HUES64 (cell line): ENCODE measurements around the gene CYB5R4.

Source experiments
- H3K27ac ChIP-seq: 2 replicates; pipeline ENCODE4 v1.7.0; 2013; ENCODE audit warnings: low read depth, low read length, inconsistent platforms
- H3K27me3 ChIP-seq: 2 replicates; pipeline ENCODE4 v1.6.1; 2013; ENCODE audit warnings: mild to moderate bottlenecking, low read length; ENCODE audit not compliant: insufficient read depth
- H3K36me3 ChIP-seq: 2 replicates; pipeline ENCODE4 v1.6.1; 2013; ENCODE audit warnings: mild to moderate bottlenecking, low read length; ENCODE audit not compliant: insufficient read depth
- H3K4me1 ChIP-seq: 2 replicates; pipeline ENCODE4 v1.6.1; 2013; ENCODE audit warnings: mild to moderate bottlenecking, low read length, moderate library complexity; ENCODE audit not compliant: insufficient read depth
- H3K4me3 ChIP-seq: 2 replicates; pipeline ENCODE4 v1.5.1; 2013; ENCODE audit warnings: mild to moderate bottlenecking, low read length, moderate library complexity
- H3K9ac ChIP-seq: 2 replicates; pipeline ENCODE4 v1.6.1; 2013; ENCODE audit warnings: mild to moderate bottlenecking, low read depth, low read length
- H3K9me3 ChIP-seq: 2 replicates; pipeline ENCODE4 v1.6.1; 2013; ENCODE audit warnings: low read depth, low read length; ENCODE audit not compliant: insufficient read depth
- WGBS: fragments of 150-250, 120-280 bp; methylation state at CpG from one replicate; pipeline ENCODE4 v1.1.7; 2013; ENCODE audit warnings: missing lambda C conversion rate; 5-methylcytosine and 5-hydroxymethylcytosine counted together

CYB5R4 gene

DNA sequence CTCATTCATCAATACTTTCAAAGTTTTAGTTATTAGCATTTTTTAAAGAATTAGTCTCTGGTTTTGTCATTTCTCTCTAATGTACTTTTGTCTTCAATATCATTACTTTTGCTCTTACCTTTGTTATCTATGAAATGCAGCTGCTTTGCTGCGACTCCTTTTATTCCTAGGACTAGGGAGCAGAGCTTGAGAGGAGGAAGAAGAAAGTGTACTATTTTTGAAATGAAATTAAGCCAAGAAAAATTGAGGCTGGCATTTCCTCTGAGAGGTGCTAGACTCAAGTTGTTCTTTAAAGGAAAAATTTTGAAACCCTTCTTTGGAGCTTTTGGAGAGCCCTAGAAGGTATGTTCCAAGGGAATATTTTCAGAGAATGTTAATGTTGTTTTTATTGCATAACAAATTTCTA lies 125.8 kb downstream of the CYB5R4 start:
- peaks cover 6% of the 10 kb centered on the region; the same call in 1 of the 2 replicates for H3K9me3 ChIP-seq
- H3K27me3 ChIP-seq, result no peaks in the 10 kb centered on the region
- no peak overlapping the region for H3K4me3 ChIP-seq
- H3K9ac ChIP-seq, result no peak overlapping the region
- 96% methylated on average over 1 of the region's 1 CpG for WGBS
- no peaks in the 10 kb centered on the region for H3K4me1 ChIP-seq
- no peaks in the 10 kb centered on the region for H3K36me3 ChIP-seq
- H3K27ac ChIP-seq, result no peak overlapping the region

GRCh38 chr6:83985715-83986114 lies 126.2 kb downstream of the CYB5R4 start:
- Histone ChIP-seq H3K9ac (no peak overlapping the region), H3K9me3 (peaks cover 4% of the 10 kb centered on the region; the same call in 1 of the 2 replicates), H3K27me3 (no peaks in the 10 kb centered on the region), H3K27ac (no peak overlapping the region), H3K36me3 (no peaks in the 10 kb centered on the region), H3K4me3 (no peak overlapping the region), H3K4me1 (no peaks in the 10 kb centered on the region)

- Histone ChIP-seq H3K36me3 (no peaks in the 10 kb centered on the region), H3K9ac (no peak overlapping the region), H3K4me1 (no peaks in the 10 kb centered on the region; the same call in 1 of the 2 replicates), H3K27ac (no peak overlapping the region), H3K27me3 (no peaks in the 10 kb centered on the region), H3K9me3 (no peaks in the 10 kb centered on the region; the same call in 1 of the 2 replicates), H3K4me3 (no peak overlapping the region)
Observed at GRCh38 chr6:83998021-83998584, 138.6 kb downstream of the CYB5R4 start.

GRCh38 chr6:84001119-84001518 lies 141.6 kb downstream of the CYB5R4 start:
- H3K9ac ChIP-seq, result no peak overlapping the region
- H3K9me3 ChIP-seq, result no peaks in the 10 kb centered on the region; the same call in 1 of the 2 replicates
- no peak overlapping the region for H3K4me3 ChIP-seq
- H3K27ac ChIP-seq, result no peak overlapping the region
- no peaks in the 10 kb centered on the region for H3K27me3 ChIP-seq
- WGBS, result 92% methylated on average over 3 of the region's 3 CpGs
- no peaks in the 10 kb centered on the region; the same call in 1 of the 2 replicates for H3K4me1 ChIP-seq
- H3K36me3 ChIP-seq, result no peaks in the 10 kb centered on the region

DNA sequence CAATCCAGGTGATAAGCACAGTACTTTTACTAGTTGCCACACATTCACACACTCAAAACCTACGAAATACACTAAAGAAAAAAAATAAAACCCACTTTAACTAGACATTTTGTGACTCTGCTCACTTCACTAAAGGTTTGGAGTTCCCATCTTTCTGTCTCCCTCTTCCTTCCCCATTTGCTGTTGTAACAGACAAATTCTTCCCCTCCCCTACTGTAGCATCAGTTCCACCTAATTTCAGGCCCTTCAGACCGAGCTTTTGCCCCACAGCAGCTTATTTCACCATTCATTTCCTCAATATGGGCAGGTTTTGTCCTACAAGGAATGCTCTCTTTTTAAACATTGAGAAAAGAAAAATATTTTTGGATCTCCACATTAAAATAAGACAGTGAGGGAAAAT lies 142.7 kb downstream of the CYB5R4 start:
- no peak overlapping the region for H3K4me3 ChIP-seq
- H3K9me3 ChIP-seq, result no peaks in the 10 kb centered on the region
- H3K4me1 ChIP-seq, result no peaks in the 10 kb centered on the region; the same call in 1 of the 2 replicates
- WGBS, result 91% methylated on average over 2 of the region's 2 CpGs
- no peak overlapping the region for H3K27ac ChIP-seq
- no peak overlapping the region for H3K9ac ChIP-seq
- no peaks in the 10 kb centered on the region for H3K36me3 ChIP-seq
- H3K27me3 ChIP-seq, result no peaks in the 10 kb centered on the region

GRCh38 chr6:84003131-84003530 lies 143.6 kb downstream of the CYB5R4 start:
- Histone ChIP-seq H3K27me3 (no peaks in the 10 kb centered on the region), H3K9me3 (no peaks in the 10 kb centered on the region), H3K9ac (no peak overlapping the region), H3K27ac (no peak overlapping the region), H3K4me3 (no peak overlapping the region), H3K4me1 (no peaks in the 10 kb centered on the region; the same call in 1 of the 2 replicates), H3K36me3 (no peaks in the 10 kb centered on the region)
- 95% methylated on average over 1 of the region's 1 CpG for WGBS

DNA sequence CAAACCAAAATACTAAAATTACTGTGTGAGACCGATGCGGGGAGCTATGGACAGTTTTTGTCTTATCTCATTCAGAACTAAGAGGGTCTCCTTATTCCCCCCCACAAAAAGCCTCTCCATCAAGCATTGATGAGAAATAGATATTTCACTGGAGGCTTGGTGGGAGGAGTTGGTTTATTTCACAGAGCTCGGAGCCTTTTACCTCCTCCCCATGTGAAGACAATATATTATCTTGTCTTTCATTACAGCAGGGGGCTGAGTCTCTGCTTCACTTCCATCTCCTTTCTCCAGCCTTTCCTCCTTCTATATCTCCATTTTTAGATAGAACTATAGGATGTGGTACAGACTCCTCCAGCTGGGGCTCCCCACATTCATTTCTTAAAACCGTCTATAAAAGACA lies 144.2 kb downstream of the CYB5R4 start:
- WGBS, result 100% methylated on average over 1 of the region's 4 CpGs
- no peak overlapping the region for H3K9ac ChIP-seq
- no peaks in the 10 kb centered on the region; the same call in 1 of the 2 replicates for H3K4me1 ChIP-seq
- H3K27me3 ChIP-seq, result no peaks in the 10 kb centered on the region
- no peak overlapping the region for H3K27ac ChIP-seq
- H3K4me3 ChIP-seq, result no peak overlapping the region
- no peaks in the 10 kb centered on the region for H3K9me3 ChIP-seq
- no peaks in the 10 kb centered on the region for H3K36me3 ChIP-seq

DNA sequence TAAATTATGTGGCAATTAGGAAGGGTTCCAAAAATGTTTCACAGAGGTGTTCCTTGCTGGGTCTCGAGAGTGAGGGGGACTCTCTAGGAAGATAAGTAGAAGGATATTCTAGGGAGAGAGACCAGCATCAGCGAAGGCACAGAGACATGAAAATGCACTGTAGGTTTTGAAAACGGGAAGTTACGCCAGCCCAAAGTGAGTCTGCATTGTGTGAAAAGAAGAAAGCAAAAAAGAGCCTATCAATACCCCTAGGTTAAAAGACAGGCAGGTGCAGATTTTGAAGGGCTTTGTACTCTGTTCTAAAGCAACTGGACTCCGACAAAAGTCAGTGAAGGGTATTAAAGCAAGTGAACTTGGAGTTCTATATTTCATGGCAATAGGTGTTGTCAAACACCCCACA lies 148.4 kb downstream of the CYB5R4 start:
- no peak overlapping the region for H3K4me3 ChIP-seq
- H3K36me3 ChIP-seq, result no peaks in the 10 kb centered on the region
- H3K9ac ChIP-seq, result no peak overlapping the region
- no peaks in the 10 kb centered on the region for H3K27me3 ChIP-seq
- H3K9me3 ChIP-seq, result no peaks in the 10 kb centered on the region
- H3K4me1 ChIP-seq, result no peaks in the 10 kb centered on the region
- 92% methylated on average over 5 of the region's 5 CpGs for WGBS
- no peak overlapping the region for H3K27ac ChIP-seq

- Histone ChIP-seq H3K27ac (no peak overlapping the region), H3K9ac (no peak overlapping the region), H3K4me1 (no peaks in the 10 kb centered on the region), H3K4me3 (no peak overlapping the region), H3K27me3 (no peaks in the 10 kb centered on the region), H3K9me3 (no peaks in the 10 kb centered on the region), H3K36me3 (no peaks in the 10 kb centered on the region)
- 90% methylated on average over 2 of the region's 2 CpGs for WGBS
Observed at GRCh38 chr6:84013354-84013753, 153.9 kb downstream of the CYB5R4 start.

GRCh38 chr6:84013931-84014330 lies 154.4 kb downstream of the CYB5R4 start:
- H3K27me3 ChIP-seq, result no peaks in the 10 kb centered on the region
- no peaks in the 10 kb centered on the region for H3K9me3 ChIP-seq
- H3K27ac ChIP-seq, result no peak overlapping the region
- no peak overlapping the region for H3K9ac ChIP-seq
- H3K4me3 ChIP-seq, result no peak overlapping the region
- no peaks in the 10 kb centered on the region for H3K36me3 ChIP-seq
- WGBS, result 93% methylated on average over 1 of the region's 3 CpGs
- H3K4me1 ChIP-seq, result no peaks in the 10 kb centered on the region

DNA sequence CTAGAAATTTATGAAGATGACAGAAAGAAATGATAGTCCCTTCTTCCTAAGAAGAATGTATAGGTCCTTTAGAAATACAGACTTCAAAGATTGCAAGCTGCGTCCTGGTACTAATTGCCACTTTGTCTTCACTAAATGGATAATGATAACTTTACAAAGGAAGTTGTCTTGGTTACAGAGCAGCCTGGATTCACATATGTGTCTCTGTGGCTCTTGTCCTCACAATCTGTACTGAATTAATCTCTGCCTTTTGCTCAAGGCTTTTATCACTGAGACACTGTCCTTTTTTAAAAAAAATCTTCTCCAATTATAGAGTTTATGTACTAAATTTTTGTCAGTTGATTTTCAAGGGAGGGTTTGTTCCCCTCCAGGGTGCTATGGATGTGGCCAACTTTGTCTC lies 156.5 kb downstream of the CYB5R4 start:
- no peak overlapping the region for H3K9ac ChIP-seq
- H3K36me3 ChIP-seq, result no peaks in the 10 kb centered on the region
- no peak overlapping the region for H3K4me3 ChIP-seq
- H3K4me1 ChIP-seq, result no peaks in the 10 kb centered on the region
- no CpG with 5 or more reads among the region's 1 CpG for WGBS
- no peaks in the 10 kb centered on the region for H3K9me3 ChIP-seq
- H3K27ac ChIP-seq, result no peak overlapping the region
- no peaks in the 10 kb centered on the region for H3K27me3 ChIP-seq
